Measurements from ENCODE around the gene SLC33A1.

Gene SLC33A1

DNA sequence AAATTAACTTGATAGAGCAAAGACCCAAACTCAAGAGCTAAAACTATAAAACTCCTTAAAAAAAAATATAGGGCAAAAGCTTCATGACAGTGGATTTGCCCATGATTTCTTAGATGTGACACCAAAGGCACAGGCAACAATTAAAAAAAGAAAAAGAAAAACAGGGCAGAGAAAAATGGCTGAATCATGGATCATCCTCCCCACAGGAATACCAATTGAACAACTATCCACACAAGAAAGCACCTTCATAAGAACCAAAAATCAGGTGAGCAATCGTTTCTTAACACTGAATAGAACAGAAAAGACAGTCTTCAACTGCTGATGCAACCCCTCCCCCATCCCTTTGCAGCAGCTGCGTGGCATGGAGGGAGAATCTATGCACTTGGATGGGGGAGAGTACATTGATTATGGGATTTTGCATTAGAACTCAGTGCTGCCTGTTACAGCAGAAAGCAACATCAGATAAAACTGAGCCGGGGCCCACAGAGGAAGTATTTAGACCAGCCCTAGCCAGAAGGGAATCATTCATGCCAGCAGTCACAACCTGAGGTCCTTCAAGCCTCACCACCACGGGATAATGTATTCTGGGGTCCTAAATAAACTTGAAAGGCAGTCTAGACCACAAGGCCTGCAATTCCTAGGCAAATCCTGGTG is 63.8 kb downstream of the SLC33A1 start:
- no peak for DNase-seq (ENCODE audit: low read depth)

DNA sequence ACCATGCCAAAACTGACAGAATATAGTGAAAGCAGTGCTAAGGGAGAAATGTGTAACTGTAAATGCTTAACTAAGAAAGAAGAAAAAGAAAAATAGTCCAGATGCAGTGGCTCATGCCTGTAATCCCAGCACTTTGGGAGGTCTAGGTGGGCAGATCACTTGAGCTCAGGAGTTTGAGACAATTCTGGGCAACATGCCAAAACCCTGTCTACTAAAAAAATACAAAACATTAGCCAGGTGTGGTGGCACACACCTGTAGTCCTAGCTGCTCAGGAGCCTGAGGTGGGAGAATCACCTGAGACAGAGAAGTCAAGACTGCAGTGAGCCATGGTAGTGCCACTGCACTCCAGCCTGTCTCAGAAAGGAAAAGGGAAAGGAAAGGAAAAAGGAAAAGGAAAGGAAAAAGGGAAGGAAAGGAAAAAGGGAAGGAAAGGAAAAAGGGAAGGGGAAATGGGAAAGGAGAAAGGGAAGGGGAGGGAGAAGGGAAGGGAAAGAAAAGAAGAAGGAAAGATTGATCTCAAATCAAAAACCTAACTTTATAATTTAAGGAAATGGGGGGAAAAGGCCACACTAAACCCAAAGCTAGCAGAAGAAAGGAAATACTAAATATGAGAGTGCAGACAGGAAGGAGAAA is 68.4 kb downstream of the SLC33A1 start:
- DNase-seq (ENCODE audit: low read depth) = no peak

DNA sequence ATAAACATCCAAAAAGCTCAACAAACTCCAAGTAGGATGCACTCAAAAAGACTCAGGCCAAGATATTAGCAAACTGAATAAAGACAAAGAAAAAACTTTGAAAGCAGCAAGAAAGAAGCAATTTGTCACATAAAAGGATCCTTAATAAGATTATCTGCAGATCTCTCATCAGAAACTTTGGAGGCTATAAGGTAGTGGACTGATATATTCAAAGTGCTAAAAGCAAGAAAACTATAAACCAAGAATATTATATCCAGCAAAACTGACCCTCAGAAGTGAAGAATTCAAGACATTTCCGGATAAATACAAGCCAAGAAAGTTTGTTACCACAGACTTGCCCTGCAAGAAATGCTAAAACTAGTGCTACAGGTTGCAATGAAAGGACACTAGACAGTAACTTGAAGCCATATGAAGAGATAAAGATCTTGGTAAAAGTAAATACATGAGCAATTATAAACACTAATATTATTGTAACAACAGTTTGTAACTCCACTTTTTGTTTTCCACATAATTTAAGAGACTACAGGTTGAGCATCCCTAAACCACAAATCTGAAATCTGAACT is 71.8 kb downstream of the SLC33A1 start:
- no peak for DNase-seq (ENCODE audit: low read depth)

DNA sequence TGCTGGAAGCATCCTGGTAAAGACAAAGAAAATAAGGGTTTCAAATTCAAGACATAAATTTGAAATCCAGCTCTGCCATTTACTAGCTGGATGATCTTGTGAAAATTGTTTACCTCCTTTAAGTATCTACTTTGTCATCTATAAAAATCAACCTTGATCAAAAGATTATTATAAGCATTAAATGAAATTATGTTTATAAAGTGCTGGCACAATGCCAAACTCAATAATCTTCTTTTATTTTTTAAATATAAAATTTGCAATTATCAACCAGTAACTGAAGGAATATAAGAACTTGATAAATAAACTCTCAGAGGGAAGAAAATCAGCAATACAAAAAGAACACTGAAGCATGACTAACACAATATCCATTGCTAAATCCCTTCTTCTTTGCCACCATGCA is 73.9 kb downstream of the SLC33A1 start:
- DNase-seq (ENCODE audit: low read depth) = no peak

DNA sequence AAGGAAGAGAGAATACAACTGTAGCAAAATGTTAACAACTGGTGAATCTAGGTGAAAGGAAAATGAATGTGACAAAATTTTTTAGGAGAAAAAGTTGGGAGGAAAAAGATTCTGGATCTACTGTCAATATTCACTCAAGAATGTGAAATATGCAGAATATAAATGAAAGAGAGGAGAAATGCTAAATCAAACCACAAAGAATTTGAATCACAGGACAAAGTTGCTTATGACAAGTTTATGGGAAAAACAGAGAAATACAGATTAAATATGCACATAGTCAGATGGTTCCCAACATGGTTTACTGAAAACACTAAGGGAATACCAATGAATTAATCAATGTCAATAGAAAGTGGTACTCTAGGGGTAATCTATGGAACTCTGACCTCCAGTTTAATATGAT is 75.8 kb downstream of the SLC33A1 start:
- DNase-seq (ENCODE audit: low read depth) = no peak

DNA sequence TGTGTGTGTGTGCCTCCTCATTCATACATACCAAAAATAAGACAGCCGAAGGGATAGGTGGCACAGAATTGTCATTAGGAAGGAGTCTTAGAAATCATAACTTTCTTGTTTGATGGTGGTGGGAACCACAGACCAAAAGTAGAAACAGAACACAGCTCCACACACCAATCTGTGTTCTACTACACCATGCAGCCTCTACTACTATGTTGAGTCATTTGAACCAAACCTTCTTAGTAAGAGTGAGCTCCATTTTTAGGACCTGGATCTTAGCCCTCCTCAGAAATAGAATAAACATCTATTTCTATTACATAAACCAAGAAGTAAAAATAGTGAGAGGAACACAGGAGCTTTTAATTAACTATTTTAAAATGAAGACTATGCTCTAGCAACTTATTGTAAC is 81.4 kb downstream of the SLC33A1 start:
- DNase-seq (ENCODE audit: low read depth) = no peak

DNA sequence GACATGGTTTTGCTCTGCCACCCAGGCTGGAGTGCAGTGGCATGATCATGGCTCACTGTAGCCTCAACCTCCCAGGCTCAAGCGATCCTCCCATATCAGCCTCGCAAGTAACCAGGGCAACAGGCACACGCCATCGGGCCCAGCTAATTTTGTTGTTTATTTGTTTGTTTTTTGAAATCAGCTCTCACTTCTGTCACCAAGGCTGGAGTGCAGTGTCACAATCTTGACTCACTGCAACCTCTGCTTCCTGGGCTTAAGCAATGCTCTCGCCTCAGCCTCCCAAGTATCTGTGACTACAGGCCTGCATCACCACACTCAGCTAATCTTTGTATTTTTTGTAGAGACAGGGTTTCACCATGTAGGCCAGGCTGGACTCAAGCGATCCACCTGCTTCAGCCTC is 83.1 kb downstream of the SLC33A1 start:
- DNase-seq (ENCODE audit: low read depth) = no peak

Measured in activated T-cell treated with anti-CD3 and anti-CD28 coated beads for 24 hours (primary cell).